Measurements from ENCODE around the gene GNB1L. TPM values are rescaled to one million over a fixed set of nuclear protein-coding genes. Genes with fewer than 3 reads are reported as not detected.

Gene GNB1L
- total RNA-seq, 2 experiments from 2014 or later, result 7.4 to 8.7 TPM

DNA sequence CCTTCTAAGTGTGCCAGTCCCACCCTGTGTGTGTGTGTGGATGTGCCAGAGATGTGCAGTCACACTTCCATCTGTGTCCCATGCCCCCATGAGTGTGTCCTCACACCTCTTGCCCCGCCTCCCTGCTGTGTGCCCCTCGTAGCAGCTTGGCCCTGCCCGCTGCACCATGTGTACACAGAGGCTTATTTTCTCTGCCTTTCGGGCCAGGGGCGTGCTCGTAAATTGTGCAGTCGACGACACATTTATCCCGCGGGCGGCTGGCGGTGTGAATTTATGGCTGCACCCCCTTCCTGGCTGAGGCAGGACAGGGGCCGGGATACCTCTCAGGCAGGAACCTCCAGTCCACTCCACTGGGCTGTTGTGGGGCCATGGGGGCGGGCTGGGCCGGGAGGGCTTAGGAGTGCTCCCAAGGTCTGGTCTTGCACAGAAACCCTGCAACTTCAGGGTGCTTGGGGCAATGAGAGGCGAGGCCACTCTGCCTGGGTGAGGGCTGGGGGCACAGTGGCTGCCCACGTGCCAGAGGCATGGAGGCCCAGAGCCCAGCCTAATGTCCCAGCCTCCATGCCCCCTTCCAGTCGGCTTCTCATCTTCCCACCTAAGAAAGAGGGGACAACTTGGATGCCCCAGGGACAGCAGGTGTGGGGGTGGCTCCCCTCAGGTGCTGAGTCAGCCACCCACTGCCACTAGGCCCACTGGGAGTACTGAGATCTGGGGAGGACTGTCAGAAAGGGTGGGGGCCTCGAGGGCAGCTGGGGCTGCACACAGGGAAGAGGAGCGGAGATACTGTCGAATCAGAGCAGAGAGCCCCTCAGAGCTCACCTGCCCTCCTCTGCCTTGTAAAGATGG, 118.8 kb downstream of the GNB1L start:
- H3K9me3 Mint-ChIP-seq, result no peaks in the 10 kb centered on the region
- H3K27ac Mint-ChIP-seq, result no peak overlapping the region
- no peak for DNase-seq
- POLR2A ChIA-PET, result no interaction called here
- no peak overlapping the region for H3K4me3 Mint-ChIP-seq
- no peaks in the 10 kb centered on the region for H3K36me3 Mint-ChIP-seq (ENCODE audit: low read depth)
- CTCF ChIA-PET, result no interaction called here
- no peaks in the 10 kb centered on the region for H3K4me1 Mint-ChIP-seq
- H3K27me3 Mint-ChIP-seq, result no peaks in the 10 kb centered on the region

DNA sequence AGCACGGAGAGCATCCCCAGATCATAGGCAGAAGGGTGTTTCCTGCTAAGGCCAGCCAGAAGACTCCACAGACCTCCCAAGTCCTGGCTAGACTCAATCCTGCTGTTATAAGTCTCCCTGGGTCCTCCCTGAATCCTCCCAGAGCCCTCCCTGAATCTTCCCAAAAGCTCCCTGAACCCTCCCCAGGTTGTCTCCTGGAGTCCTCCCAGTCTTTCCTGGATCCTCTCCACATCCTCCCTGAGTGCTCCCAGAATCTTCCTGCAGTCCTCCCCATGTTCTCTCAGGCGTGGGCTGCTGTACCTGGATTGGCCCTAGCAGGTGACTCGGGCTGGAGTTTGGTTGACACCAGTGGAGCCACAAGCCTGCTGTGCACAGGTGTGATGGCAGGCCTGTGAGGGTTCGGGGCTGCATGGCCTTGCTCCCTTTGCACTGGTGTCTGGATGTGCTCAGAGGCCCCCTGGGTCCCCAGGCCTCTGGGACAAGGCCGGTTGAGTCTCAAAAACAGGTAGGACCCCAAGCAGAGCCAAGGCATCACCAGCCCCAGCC, 119.8 kb downstream of the GNB1L start:
- Mint-ChIP-seq H3K4me3 (no peak overlapping the region), H3K27me3 (peaks cover 2% of the 10 kb centered on the region), H3K4me1 (peaks cover 2% of the 10 kb centered on the region), H3K36me3 (ENCODE audit: low read depth) (no peaks in the 10 kb centered on the region), H3K9me3 (no peaks in the 10 kb centered on the region), H3K27ac (no peak overlapping the region)
- DNase-seq, result no peak
- CTCF ChIA-PET, result interaction anchor here (1.0 kb wide), 1 partner anchor 175 kb away, joined by 3 read pairs; no protein-coding TSS in a partner anchor
- POLR2A ChIA-PET, result no interaction called here

DNA sequence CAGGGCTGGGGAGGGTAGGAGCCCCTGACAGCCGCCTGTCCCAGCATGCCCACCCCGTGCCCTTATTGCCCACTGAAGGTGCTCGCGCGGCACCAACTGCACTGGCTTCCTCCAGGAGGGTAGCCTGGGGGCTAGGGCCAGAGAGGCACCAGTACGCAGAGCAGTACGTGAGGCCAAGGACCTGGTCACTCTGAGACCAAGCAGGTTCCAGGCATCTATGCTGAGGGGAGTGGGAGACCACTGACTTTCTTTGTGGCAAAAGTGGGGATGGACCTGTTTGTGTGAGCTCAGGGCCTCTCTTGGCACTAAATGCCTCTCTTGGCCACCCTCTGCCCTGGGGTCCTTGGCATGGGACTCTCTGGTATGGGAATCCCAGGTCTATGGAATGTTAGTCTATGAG, 120.5 kb downstream of the GNB1L start:
- H3K4me1 Mint-ChIP-seq, result peaks cover 2% of the 10 kb centered on the region
- H3K9me3 Mint-ChIP-seq, result no peaks in the 10 kb centered on the region
- ChIA-PET POLR2A (no interaction called here), CTCF (interaction anchor here (1.0 kb wide), 1 partner anchor 176 kb away, joined by 3 read pairs; no protein-coding TSS in a partner anchor)
- no peak for DNase-seq
- H3K4me3 Mint-ChIP-seq, result no peak overlapping the region
- no peak overlapping the region for H3K27ac Mint-ChIP-seq
- peaks cover 2% of the 10 kb centered on the region for H3K27me3 Mint-ChIP-seq
- no peaks in the 10 kb centered on the region for H3K36me3 Mint-ChIP-seq (ENCODE audit: low read depth)

- no peak for DNase-seq
- no peak overlapping the region for H3K4me3 Mint-ChIP-seq
- no peaks in the 10 kb centered on the region for H3K9me3 Mint-ChIP-seq
- H3K4me1 Mint-ChIP-seq, result peaks cover 2% of the 10 kb centered on the region
- ChIA-PET CTCF (interaction anchor here (1.0 kb wide), 1 partner anchor 176 kb away, joined by 3 read pairs; no protein-coding TSS in a partner anchor), POLR2A (no interaction called here)
- no peak overlapping the region for H3K27ac Mint-ChIP-seq
- H3K27me3 Mint-ChIP-seq, result peaks cover 2% of the 10 kb centered on the region
- no peaks in the 10 kb centered on the region for H3K36me3 Mint-ChIP-seq (ENCODE audit: low read depth)
These were observed 120.9 kb downstream of the GNB1L start for GRCh38 chr22:19733755-19734154.

Other genes with a start within 250 kb of the GNB1L start
- gene SEPTIN5, start 140.4 kb downstream of the GNB1L start, total RNA-seq, result not detected
- gene GP1BB, start 131.3 kb downstream of the GNB1L start, total RNA-seq, result not detected
- gene TBX1, start 94.1 kb downstream of the GNB1L start, total RNA-seq, result not detected
- gene RTL10, start within 50 bp of the GNB1L start, total RNA-seq, result 10 to 100 TPM; 13.3 to 13.5 TPM
- 10 to 100 TPM; 78.7 to 79.3 TPM for gene COMT, start 86.9 kb upstream of the GNB1L start, total RNA-seq
- 10 to 100 TPM; 18.9 to 19.1 TPM for gene TXNRD2, start 86.9 kb upstream of the GNB1L start, total RNA-seq
- under 1 TPM; 0.58 to 0.71 TPM for gene ARVCF, start 161.9 kb upstream of the GNB1L start, total RNA-seq
- 10 to 100 TPM; 39.1 to 44.5 TPM for gene TANGO2, start 166.2 kb upstream of the GNB1L start, total RNA-seq
- gene DGCR8, start 225.4 kb upstream of the GNB1L start, total RNA-seq, result 10 to 100 TPM; 40.4 to 41.1 TPM